Activated B cell treated with CpG ODN at 0.5 μM for 24 hours (primary cell): Measurements from ENCODE around the gene ITPA. TPM values are rescaled to one million over a fixed set of nuclear protein-coding genes. Genes with fewer than 3 reads are reported as not detected.
"Not testable (repeated sequence)": the region's sequence is repeated elsewhere in the genome, so short reads cannot be mapped to it uniquely, and the experiment has no call there.

ENCODE experiments used
- ATAC-seq: fragments of 200-7000 bp; cut with Tn5 transposase; one replicate; pipeline ENCODE4 v1.10.0; 2021; ENCODE audit warnings: low read depth, mild to moderate bottlenecking, moderate library complexity
- CTCF ChIA-PET: fragments of 350-600 bp; sonication (Branson Sonifier 250); formaldehyde crosslinking; loops from one replicate; lab custom pipeline; 2021; ENCODE audit warnings: antibody characterized with exemption; lab: Charles Lee
- POLR2A ChIA-PET: fragments of 350-600 bp; sonication (Branson Sonifier 250); formaldehyde crosslinking; loops from one replicate; lab custom pipeline; 2021; ENCODE audit warnings: antibody characterized with exemption; lab: Charles Lee
- DNase-seq: peaks from one replicate; pipeline ENCODE4 v3.0.0; 2022
- H3K27ac Mint-ChIP-seq: one replicate; pipeline ENCODE4 v1.8.0; 2020; ENCODE audit warnings: mixed read lengths
- H3K27me3 Mint-ChIP-seq: one replicate; pipeline ENCODE4 v1.8.0; 2021; ENCODE audit warnings: mixed read lengths
- H3K36me3 Mint-ChIP-seq: one replicate; pipeline ENCODE4 v1.8.0; 2021; ENCODE audit warnings: low read depth, mixed read lengths
- H3K4me1 Mint-ChIP-seq: one replicate; pipeline ENCODE4 v1.8.0; 2021; ENCODE audit warnings: mixed read lengths
- H3K4me3 Mint-ChIP-seq: one replicate; pipeline ENCODE4 v1.8.0; 2020; ENCODE audit warnings: mild to moderate bottlenecking, mixed read lengths
- H3K9me3 Mint-ChIP-seq: one replicate; pipeline ENCODE4 v1.8.0; 2020; ENCODE audit warnings: mixed read lengths
- intact Hi-C: fragments of 100-400 bp; cut with micrococcal nuclease; formaldehyde crosslinking; loops from one replicate; pipeline ENCODE4 v1.15.1; 2024
- total RNA-seq: library from RNA; stranded (reverse); gene quantifications from 2 replicates; pipeline ENCODE4 v1.2.3, GENCODE V29; 2022
- TF ChIP-seq, protein P1 (sequence below): fragments of 200-600 bp; IDR thresholded peaks from one replicate; pipeline ENCODE4 v1.8.0; 2022; ENCODE audit warnings: antibody characterized with exemption, mild to moderate bottlenecking

The ITPA gene
- total RNA-seq, 1 donor from 2014 or later, result 84.8 TPM

DNA sequence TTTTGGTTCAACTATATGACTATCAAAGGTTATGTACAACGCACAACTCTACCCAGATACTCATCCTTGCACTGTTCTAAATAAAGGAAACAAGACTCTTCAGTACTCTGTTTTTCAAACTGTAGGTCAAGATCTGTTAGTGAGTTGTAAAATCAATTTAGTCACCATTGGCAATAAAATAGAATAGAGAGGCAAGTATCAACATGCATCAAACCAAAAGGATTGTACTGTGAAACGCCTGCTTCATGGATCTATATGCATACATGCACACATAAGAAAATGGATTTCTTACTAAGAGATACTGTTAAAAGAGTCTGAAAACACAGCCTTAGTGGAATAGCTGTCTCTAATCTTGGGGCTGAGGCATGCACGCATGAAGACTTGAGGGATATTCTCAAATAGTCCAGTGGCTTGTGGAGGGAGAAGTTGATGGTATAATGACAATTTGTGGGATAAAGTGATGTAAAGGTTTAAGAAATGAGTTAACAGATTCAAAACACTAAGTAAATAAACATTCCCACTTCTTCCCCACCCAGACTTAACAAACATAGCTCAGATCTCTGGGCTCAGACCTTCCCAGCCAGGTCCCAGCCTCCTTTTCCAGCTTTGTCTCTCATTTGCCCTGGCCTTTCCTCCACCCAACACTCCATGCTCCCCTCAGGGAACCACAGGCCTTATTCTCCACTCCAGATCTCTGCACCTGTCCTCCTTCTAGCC, 25.2 kb upstream of the ITPA start:
- Mint-ChIP-seq H3K4me3 (no peak overlapping the region), H3K27ac (no peak overlapping the region), H3K36me3 (peaks cover 3% of the 10 kb centered on the region), H3K4me1 (no peaks in the 10 kb centered on the region), H3K27me3 (no peaks in the 10 kb centered on the region), H3K9me3 (no peaks in the 10 kb centered on the region)
- ChIA-PET CTCF (no interaction called here), POLR2A (interaction anchor here (0.6 to 0.7 kb wide), 2 partner anchors 18 to 40 kb away, joined by 3 to 8 read pairs; no protein-coding TSS in a partner anchor)
- TF ChIP-seq, protein P1, sequence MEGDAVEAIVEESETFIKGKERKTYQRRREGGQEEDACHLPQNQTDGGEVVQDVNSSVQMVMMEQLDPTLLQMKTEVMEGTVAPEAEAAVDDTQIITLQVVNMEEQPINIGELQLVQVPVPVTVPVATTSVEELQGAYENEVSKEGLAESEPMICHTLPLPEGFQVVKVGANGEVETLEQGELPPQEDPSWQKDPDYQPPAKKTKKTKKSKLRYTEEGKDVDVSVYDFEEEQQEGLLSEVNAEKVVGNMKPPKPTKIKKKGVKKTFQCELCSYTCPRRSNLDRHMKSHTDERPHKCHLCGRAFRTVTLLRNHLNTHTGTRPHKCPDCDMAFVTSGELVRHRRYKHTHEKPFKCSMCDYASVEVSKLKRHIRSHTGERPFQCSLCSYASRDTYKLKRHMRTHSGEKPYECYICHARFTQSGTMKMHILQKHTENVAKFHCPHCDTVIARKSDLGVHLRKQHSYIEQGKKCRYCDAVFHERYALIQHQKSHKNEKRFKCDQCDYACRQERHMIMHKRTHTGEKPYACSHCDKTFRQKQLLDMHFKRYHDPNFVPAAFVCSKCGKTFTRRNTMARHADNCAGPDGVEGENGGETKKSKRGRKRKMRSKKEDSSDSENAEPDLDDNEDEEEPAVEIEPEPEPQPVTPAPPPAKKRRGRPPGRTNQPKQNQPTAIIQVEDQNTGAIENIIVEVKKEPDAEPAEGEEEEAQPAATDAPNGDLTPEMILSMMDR, result no peak
- ATAC-seq (no peak), DNase-seq (no peak)
- intact Hi-C loops, result no loop called here

DNA sequence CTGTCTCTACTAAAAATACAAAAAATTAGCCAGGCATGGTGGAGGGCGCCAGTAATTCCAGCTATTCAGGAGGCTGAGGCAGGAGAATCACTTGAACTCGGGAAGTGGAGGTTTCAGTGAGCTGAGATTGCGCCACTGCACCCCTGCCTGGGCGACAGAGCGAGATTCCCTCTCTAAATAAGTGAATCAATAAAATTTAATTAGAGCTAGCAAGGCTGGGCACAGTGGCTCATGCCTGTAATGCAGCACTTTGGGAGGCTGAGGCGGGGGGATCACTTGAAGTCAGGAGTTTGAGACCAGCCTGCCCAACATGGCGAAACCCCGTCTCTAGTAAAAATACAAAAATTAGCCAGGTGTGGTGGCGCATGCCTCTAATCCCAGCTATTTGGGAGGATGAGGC, 21.4 kb upstream of the ITPA start:
- peaks cover 38% of the 10 kb centered on the region for H3K36me3 Mint-ChIP-seq
- DNase-seq, H3K27me3 Mint-ChIP-seq, H3K4me1 Mint-ChIP-seq, CTCF ChIA-PET, H3K9me3 Mint-ChIP-seq, POLR2A ChIA-PET, H3K27ac Mint-ChIP-seq, H3K4me3 Mint-ChIP-seq, ATAC-seq, intact Hi-C loops: not testable (repeated sequence)

DNA sequence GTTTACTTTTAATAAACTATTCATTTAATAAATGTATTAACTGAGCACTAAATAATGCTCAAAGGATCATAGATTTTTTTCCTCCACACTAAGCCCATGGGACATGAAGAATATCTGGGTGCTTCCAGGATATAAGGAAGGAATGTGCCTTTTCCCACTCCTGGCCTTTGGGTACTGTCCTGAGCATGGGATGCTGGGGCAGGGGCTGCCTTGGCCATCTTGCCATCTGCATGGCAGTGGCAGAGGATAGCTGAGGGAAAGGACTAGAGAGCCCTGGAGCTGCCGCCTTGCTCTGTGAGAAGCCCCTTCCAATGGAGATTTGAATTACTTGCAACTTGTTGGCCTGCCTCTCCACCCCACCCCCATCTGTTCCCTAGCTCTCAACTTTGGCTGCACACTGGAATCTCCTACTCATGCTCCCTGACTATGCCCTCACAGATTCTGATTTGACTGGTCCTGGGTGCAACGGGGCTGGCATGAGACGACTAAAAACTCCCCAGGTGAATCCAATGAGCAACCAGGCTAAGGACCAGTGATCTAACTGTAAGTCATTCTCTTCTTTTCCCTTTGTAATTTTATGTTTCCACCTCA, 20.4 kb upstream of the ITPA start:
- Mint-ChIP-seq H3K9me3 (no peaks in the 10 kb centered on the region), H3K27me3 (no peaks in the 10 kb centered on the region), H3K36me3 (peaks cover 49% of the 10 kb centered on the region), H3K4me1 (no peaks in the 10 kb centered on the region), H3K4me3 (no peak overlapping the region), H3K27ac (no peak overlapping the region)
- ATAC-seq, result no peak
- CTCF ChIA-PET, result no interaction called here
- POLR2A ChIA-PET, result no interaction called here
- DNase-seq, result no peak
- TF ChIP-seq, protein P1, result no peak
- intact Hi-C loops, result no loop called here

DNA sequence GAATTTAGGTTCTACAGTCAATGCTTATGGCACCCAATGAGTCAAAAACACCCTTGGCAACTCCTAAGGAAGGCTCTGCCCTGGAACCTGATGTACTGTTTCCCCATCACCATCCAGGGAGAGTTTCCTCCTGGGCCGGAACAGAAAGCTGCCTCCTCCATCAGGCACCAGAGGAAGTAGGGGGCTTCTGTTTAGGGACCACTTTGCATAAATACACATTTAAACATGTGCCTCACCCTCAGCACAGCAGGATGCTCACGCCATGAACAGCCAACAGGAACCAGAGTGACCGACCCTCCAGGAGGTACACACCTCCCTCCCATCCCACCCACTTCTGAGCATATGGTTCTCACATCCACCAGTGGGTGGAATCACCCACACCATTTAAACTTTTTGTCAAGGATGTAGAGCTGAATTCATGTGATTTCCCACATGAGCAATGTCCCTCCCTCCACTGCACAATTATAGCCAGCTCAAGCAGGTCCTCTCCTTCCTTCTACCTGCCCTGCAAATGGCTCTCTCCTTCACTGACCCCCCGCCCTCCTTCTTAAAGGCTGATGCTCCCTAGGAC, 19.7 kb upstream of the ITPA start:
- H3K9me3 Mint-ChIP-seq, result no peaks in the 10 kb centered on the region
- TF ChIP-seq, protein P1, result no peak
- H3K4me1 Mint-ChIP-seq, result no peaks in the 10 kb centered on the region
- no peak overlapping the region for H3K27ac Mint-ChIP-seq
- intact Hi-C loops, result no loop called here
- peaks cover 55% of the 10 kb centered on the region for H3K36me3 Mint-ChIP-seq
- CTCF ChIA-PET, result no interaction called here
- no peaks in the 10 kb centered on the region for H3K27me3 Mint-ChIP-seq
- POLR2A ChIA-PET, result no interaction called here
- H3K4me3 Mint-ChIP-seq, result no peak overlapping the region
- ATAC-seq (no peak), DNase-seq (no peak)

DNA sequence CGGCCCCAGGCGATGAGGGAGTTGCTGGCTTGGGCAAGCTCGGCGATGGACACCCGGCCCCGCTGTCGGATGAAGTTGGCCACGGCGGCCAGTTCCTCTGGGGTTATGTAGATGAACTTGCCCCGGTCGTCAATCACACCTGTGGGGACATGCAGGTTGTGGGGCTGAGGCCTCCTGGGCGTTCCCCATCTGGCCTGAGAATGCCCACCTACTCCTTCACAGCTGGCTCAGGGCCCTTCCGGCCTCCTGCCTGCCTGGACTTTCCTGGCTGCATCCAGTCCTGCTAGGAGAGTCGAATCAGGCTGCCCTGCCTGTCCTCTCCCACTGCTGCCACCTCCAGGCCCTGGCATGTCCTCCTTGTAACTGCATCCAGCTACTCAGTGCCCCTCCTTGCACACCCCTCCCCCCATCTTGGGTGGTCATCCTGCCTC, 18.6 kb upstream of the ITPA start:
- TF ChIP-seq, protein P1, result no peak
- Mint-ChIP-seq H3K27ac (no peak overlapping the region), H3K4me1 (no peaks in the 10 kb centered on the region), H3K9me3 (no peaks in the 10 kb centered on the region), H3K27me3 (no peaks in the 10 kb centered on the region), H3K4me3 (no peak overlapping the region), H3K36me3 (peaks cover 66% of the 10 kb centered on the region)
- intact Hi-C loops, result no loop called here
- POLR2A ChIA-PET, result no interaction called here
- CTCF ChIA-PET, result no interaction called here
- no peak for DNase-seq
- no peak for ATAC-seq
